HG03520 (cell line): ENCODE measurements around the gene CDK14.

ENCODE experiments used
- ATAC-seq: cut with Tn5 transposase; IDR thresholded peaks from one replicate; pipeline ENCODE4 v1.9.1; 2021; ENCODE audit warnings: mild to moderate bottlenecking, moderate library complexity; ENCODE audit not compliant: unreplicated experiment

CDK14 gene

DNA sequence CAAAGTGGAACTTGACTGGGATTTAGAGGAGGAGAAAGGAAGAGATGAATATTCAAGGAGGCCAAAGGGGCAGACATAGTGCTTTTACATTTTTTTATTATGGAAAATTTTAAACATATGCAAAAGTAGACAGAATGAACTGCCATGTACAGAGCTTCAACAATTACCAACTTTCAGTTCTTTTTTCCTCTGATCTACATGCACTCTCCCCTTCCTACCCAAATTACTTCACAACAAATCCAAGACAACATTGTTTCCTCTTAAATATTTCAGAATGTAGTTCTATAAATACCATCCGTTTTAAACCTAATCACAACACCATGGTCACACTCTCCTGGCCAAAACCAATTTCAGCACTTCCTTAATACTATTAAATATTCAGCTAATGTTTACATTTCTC is 584.6 kb downstream of the CDK14 start:
- ATAC-seq, result no peak

DNA sequence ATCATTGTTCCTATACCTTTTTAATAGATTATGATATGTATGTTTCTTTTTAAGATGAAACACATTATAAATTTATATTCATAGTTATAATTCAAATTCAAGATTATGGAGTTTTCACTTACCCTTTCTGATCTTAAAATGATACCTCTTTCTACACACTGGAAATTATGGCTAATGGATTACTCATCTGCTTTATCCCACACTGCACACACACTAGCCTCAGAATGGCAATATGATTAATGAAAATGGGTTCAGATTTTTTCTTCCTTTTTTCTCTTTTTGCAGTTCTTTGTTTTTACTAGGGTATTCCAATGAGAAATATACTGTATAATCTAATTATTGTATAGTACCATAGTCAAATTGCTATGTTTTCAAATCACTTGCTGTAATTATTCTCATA is 585.8 kb downstream of the CDK14 start:
- ATAC-seq, result no peak

DNA sequence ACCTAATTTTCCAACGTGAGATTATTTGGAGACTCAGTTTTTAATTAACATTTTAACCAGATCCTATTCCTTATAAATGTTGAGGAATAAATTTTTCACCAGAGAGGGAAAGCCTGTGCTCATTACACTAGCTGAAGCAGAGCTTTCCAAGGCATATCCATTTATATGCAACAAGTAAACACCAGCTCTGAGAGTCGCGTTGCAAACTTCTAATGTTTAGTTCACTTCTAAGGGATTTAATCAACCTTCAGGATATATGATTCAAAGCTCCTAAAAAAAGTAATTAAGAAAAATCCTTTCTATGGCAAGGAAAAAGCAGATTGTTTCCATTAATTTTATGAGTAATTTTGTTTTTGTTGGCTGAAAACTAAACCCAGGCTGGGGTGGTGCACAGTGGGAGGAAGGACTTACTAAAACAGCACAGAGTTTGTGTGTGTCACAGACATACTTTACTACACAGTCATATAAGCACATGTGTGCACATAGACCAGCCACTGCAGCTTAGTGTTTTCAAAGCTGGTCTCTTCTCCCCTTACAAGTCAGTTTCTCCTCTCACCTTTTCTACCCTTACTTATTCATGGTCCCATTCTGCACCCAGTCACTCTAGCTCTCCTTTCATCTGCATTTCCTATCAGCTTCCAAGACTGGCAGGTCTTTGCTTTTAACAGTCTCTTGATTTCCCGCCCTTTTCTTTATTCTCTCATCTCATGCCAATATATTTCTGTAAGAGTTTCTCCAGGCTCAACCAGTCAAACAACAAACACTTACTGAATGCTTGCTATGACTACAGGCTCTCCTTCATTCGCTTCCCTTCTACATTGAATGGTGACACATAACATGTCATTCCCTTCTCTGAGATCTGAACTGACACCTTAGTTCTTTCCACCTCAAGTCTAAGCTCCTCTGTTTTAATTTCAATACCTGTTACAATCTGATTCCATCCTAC is 587.0 kb downstream of the CDK14 start:
- no peak for ATAC-seq

DNA sequence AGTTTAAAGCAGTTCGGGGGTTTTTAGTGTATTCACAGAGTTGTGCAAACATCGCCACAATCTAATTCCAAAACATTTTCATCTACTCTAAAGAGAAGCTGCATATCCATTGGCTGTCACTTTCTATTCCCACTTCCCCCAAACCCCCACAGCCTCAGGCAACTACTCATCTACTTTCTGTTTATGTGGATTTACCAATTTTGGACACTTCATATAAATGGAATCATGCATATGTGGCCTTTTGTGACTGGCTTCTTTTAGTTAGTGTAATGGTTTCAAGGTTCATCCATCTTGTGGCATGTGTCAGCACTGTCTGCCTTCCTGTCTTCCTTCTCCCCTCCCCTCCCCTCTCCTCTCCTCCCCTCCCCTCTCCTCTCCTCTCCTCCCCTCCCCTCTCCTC is 589.6 kb downstream of the CDK14 start:
- ATAC-seq, result no peak

DNA sequence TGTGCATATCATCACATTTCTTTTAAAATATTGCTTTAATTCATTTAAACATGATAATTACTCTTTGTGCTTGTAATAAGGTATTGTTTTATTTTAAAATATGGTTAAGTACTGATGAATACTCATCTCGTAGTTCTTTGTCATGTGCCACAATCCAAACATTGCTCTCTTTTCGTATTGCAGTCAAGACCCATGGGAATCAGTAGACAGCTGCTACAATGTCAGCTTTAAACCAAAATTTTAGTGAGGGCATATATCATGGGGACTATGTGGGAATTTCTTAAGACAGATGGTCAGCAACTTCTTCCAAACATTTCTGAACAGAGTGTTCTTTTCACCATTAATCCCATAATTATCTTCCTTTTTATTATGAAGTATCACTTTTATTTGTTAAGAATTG is 590.9 kb downstream of the CDK14 start:
- ATAC-seq, result no peak

DNA sequence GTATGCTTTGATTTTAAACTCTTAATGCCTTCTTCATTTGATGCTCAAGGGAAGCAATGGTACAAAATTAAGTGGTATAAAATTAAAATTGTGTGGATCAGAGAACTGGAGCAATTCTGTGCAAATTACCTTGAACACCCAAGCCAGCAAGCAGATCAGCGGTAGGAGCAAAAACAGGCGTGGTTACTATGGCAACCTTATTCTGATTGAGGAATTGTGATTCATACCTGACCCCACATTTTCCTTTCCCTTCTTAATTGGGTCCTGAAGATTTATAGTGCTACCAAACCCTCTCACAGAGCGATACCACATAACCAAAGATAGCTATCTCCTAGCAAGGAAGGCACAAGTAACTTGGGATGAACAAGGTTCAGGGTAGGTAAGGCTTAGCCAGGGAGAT is 595.6 kb downstream of the CDK14 start:
- no peak for ATAC-seq

DNA sequence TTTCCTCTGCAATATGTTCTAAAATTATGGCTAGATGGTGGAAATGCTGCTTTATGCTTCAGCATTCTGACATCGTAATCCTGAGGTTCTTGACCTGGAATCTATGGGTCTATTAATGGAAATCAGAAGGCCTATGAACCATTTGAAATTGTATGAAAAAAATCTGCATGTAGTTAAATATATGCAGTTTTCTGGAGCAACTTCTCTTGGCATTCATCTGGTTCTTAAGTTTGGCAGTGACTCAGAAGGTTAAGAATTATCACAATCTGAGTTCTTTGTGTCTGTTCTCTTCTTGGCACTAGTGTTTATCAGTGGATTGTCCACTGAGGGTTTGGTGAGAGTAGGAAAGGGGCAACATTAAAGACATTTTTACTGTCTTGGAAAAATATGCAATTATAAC is 597.0 kb downstream of the CDK14 start:
- no peak for ATAC-seq

DNA sequence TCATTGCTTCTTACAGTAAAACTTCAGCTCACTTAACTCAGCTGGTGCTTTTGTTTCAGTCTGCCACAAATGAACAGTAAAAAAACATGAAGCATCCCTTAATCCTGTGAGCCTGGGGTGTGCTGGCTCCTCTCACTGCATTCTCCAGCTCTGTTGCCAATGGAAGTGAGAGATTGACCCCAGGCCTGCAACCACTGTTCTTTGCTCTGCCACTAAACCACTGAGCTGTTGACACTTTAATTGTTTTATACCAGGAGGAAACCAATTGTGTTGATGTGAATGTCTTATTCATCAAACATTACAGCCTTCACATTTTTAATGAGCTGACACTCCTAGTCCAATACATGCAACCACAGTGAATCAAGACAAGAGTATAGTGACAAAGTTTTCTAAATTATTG is 598.7 kb downstream of the CDK14 start:
- ATAC-seq, result no peak

DNA sequence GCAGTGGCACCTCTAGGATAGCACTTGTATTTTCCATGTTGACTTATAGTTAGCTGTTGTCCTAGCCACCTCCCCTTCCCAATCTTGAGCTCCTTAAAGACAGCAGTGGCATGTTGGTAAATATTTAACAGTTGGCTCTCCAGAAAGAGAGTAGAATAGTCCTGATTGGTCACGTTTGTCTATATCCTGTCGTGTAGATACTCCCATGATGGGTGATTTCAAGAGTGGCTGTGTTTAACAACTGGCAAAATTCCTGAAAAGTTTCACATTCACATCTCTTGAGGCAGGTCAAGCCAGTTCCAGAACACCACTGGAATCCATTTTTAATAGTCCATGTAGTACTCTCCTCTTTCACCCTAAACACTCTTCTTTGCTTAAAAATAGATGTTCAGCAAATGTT is 599.9 kb downstream of the CDK14 start:
- ATAC-seq, result no peak

DNA sequence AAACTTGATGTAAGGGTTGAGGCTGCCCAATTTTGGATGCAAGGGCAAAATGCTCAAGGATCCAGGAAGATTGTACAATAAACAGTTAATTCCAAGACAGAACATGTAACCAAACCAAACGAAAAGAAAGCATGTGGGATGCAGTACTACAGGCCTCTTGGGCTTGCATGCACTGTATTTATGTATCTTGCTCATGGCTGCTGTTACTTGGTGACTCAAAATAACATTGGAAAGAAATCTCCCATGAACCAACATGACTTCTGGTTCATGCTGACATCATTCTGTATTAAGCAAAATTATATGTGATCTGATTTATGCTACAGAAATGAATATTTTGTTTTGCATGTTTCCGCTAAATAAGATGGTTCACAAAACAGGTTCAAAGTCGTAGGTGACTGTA is 602.2 kb downstream of the CDK14 start:
- no peak for ATAC-seq

DNA sequence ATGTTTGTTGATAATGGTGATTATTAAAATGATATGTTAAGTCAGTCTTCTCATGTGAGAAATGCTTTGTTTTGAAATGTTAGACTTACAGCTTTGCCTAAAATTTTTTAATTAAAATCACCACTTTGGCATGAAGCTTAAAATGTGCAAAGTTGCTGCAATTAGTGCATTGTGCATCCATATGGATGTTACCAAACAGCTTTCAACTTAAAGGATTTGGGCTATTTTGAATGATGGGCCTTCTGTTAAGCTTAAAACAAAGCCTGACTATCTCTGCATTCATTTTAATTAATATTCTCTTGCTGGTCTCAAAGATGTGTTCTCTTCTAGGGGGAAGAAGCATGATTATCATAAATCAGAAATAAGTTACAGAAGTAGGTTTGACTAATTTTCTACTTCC is 603.5 kb downstream of the CDK14 start:
- no peak for ATAC-seq

DNA sequence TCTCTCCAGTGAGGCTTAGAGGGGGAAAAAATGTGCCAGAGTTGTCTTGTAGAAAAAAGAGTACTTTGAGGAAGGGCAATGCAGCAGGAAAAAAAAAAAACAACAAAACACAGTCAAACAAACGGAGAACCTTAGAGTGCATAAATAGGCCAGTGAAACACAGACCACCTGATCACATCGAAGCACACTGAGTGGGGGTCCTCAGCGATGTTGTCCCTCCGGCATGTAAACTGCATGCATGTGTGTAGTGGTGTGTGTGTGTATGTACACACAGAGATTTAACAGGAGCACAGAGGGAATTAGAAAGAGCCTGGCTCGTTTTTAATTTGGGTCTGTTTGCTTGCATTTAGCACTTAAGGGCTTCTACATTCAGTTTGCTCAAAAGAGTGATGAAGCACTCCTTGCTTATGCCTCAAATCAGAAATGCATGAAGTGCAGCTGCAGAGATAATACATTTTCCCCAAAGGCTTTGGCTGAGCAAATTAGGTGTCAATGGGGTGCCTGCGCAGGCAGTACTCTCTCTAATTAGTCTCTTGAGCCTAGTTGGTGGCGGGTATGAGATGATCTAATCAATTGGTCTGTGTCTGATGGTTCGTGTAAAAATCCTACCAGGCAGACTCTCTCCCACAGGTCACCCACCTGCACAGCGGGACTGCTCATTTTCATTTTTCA is 605.5 kb downstream of the CDK14 start:
- ATAC-seq, result no peak

DNA sequence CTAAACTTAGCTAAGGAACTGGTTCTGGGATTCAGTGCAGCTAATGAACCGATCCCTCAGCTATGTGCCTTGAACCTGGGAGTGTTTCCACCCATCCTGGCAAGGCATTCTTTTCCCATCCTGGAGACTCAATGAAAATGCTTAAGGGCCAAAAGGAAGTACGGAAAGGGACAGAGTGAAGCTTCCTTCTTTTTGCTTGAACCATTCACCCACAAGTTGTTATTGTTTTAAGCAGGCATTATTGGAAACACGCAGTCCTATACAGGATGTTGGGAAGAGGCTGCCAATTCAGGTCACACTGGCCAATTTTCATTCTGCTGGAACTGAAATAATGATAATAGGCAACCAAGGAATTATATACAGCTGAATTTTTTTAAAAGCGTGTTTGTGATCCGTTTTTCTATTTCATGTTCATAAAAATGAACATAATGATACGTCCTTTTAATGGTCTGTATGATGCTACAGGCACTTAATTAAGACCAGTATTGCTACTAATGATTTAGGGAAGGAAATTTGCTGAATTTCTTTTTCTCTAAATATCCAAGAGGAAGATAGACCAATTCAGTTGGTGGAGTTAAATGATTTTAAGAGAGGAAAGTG is 610.3 kb downstream of the CDK14 start:
- ATAC-seq, result no peak

DNA sequence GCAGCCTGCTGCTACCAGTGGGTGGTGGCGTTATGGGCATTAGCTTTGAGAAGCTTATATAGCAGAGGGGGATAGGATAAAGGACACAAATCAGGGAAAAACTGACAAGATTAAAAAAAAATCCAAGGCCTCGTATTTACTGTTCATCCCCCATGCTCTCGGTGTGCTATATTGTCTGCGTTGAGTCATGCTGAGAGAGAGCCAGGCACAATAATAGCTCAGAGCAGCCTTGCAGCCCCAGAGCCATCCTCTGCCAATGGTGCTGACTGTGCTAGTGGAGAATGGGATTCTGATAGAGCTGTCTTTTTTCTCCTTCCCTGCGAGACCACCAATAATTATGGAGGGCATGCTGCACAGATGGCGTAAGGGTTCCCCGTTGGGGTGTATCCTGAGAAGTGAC is 616.5 kb downstream of the CDK14 start:
- ATAC-seq, result no peak

DNA sequence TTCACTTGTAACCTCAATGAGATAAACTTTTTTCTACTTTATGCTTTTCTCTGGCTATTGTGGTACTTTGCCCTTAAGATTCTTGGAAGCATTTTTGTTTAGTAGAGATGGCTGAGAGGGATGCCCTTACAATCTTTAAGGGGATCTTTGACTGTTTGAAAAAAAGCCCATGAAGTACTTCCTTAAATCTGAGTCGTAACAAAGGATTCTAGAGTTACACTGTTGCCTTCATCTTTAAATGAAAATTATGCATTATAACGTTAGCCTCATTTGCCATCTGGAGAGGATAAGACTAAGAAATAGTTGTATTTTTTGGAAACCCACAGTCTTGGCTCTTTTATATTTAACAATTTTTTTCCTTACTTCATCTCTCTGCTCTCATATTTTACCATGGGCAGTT is 630.3 kb downstream of the CDK14 start:
- no peak for ATAC-seq

DNA sequence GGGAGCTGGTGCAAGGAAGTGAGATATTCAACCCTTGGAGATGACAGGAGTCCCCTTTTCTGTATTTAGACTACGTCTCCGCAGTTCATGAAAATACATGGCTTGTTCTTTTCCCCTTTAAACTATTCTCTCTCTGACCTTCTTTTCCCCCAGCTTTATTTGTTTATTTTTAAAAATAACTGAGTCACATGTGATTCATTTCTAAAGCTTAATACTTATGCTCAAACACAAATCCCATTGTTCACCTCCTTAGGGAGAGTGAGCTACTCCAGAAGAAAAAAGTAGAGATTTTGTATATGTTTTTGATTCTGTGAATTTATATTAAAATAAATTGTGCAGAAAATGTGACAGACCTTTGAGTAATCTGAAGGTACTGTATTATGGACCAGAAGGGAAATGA is 632.2 kb downstream of the CDK14 start:
- no peak for ATAC-seq

DNA sequence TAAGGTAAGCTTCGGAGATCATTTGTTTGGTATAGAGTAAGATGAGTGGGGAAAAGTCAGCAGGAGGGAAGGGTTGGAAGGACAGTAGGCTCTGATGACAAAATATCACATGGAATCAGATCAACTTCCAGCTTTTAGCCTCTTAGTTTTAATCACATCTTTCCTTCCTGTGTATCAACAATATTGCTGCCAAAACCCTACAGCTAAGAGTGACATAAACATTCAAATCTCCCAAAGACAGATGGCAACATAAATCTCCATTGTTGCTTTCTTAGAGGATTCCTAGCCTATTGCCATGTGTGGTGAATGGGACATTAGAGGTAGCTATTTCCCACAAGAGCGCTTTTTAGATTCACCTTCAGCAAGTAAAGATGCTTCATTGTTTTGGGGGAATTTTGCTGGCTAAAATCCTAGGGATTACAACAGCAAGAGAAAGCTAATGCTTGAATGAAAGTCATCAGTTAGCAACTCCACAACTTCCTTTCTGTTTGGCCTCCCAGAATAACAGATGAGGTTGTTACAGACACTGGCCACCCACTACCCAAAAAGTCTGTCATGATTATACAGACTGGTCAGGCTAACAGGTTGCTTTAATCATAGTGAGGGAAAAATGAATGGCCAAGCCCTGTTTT is 632.9 kb downstream of the CDK14 start:
- no peak for ATAC-seq

DNA sequence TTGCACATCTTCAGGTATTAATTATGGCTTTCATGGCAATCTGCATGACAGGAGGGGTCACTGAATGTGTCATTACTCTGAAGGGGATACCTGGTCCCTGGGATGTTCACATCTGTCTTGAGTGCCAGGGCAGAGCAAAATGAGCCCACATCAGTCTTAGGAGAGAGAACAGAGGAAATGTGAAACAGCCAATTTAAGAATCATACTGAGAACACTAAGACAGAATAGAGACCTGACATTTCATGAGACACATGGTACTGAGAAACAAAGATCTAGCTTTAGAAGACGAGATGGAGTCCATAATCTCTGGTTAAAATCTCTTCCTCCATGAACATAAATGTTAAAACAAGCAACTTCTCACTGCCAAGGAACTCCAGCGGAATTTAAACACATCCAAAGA is 634.0 kb downstream of the CDK14 start:
- no peak for ATAC-seq

DNA sequence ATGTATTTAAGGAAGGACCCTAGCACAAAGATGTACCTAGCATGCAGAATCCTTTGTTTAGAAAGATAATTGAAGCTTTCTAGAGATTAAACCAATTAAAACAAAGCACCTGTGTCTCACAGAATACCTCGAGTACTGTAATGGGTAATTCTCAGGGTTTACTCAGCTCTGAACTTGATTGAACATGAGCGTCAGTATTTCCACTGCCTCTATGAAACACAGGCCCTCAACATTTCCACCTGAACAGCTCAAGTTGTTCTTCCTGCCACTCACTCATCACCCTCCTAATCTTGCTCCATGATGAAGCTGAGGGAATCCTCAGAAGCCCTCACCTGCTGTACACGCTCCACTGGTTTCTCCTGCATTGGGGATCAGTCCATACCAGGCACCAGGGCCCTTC is 634.4 kb downstream of the CDK14 start:
- no peak for ATAC-seq

DNA sequence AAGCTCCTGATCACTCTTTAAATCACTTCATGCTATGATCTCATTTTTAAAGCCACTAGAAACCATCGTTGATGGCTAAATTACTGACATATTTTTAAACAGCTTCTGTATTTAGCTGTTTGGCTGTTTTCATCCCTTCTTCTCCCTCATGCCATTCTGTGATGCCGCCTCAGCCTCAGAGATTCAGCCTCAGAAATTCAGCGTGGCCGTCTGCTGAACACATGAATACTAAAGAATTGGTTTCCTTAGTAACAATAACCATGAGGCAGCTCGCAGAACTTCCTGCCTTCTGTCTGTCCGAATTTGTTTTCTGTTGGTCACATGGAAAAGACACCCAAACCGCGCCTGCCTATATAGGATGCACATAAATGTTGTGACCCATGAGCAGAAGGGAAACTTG is 637.1 kb downstream of the CDK14 start:
- no peak for ATAC-seq

DNA sequence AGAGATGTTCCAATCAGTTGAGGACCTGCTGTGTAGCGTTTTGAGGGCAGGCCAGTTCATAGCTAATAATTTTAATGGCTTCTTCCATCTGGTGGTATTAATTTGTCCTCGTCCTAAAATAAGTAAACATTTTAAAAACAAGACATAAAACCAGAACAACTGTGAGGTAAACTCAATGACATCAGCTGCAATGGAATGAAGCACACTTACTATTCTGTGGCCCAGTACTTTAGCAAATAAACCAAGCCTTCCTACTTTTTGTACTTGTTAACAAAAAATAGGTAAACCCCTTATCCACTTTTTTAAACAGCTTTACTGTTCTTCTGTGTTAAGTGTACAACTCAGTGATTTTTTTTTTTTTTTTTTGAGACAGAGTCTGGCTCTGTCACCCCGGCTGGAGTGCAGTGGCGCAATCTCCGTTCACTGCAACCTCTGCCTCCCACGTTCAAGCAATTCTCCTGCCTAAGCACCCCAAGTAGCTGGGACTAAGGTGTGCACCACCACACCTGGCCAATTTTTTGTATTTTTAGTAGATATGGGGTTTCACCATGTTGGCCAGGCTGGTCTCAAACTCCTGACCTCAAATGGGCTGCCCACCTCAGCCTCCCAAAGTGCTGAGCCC is 639.2 kb downstream of the CDK14 start:
- no peak for ATAC-seq
